Cardiac muscle cell (in vitro differentiated cells and primary cell): ENCODE data around the gene UBA1. TPM values are rescaled to one million over a fixed set of nuclear protein-coding genes. Genes with fewer than 3 reads are reported as not detected.

Experiments used
- DNase-seq, 2 donors: peaks; one replicate each; pipeline versions ENCODE4 v3.0.0 to v3.0.0-alpha.2; 2010 to 2017; ENCODE audit warnings: low read depth in 1 of 2, low spot score in 1 of 2
- H3K27ac ChIP-seq: fragments of 200-600 bp; sonication (generic); 2 replicates; pipeline ENCODE4 v1.5.1; 2016
- H3K27me3 ChIP-seq: fragments of 200-600 bp; sonication (generic); 2 replicates; pipeline ENCODE4 v1.6.0; 2016; ENCODE audit warnings: control low read depth
- H3K36me3 ChIP-seq: fragments of 200-600 bp; sonication (generic); 2 replicates; pipeline ENCODE4 v1.5.1; 2016; ENCODE audit warnings: control low read depth
- H3K4me1 ChIP-seq: fragments of 200-600 bp; sonication (generic); 2 replicates; pipeline ENCODE4 v1.8.1; 2017; ENCODE audit warnings: low read depth, mild to moderate bottlenecking, mixed run types
- H3K4me3 ChIP-seq: fragments of 200-600 bp; sonication (generic); 2 replicates; pipeline ENCODE4 v1.5.1; 2016; ENCODE audit warnings: mild to moderate bottlenecking
- H3K9me3 ChIP-seq: fragments of 200-600 bp; sonication (generic); 2 replicates; pipeline ENCODE4 v1.5.1; 2017; ENCODE audit warnings: low read depth, mild to moderate bottlenecking, control low read depth
- polyA plus RNA-seq: library from polyadenylated mRNA; unstranded; fragments of >200 nt; fragmentation: Nextera tagmentation; extraction: Ambion mirVana; gene quantifications from 2 replicates; pipeline ENCODE4 v1.2.1, GENCODE V29; 2016
- total RNA-seq: library from RNA; depleted of rRNA; stranded (reverse); fragments of >200 nt; gene quantifications from 2 replicates; pipeline ENCODE4 v1.2.3, GENCODE V29; 2016
- TF ChIP-seq, protein P1 (sequence below): IDR thresholded peaks from 2 replicates; pipeline ENCODE4 v1.5.1; 2012; ENCODE audit warnings: low read depth, mild to moderate bottlenecking, low read length

The UBA1 gene
- total and polyA plus RNA-seq, 2 experiments from 2014 or later: 280 to 386 TPM

DNA sequence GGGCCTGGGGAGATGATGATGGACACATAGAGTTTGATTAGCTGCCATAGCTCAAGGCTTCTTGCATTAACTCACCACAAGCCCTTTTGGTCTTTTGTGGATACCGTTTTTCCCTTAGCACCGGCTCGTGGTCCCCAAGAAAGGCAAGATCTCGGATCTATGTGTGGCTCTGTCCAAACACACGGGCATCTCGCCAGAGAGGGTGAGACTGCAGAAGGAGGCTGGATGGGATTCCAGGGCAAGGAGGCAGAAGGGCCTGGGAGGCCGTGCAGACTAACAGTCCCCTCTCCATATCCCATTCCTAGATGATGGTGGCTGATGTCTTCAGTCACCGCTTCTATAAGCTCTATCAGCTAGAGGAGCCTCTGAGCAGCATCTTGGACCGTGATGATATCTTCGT is 48.7 kb downstream of the UBA1 start:
- TF ChIP-seq, protein P1, sequence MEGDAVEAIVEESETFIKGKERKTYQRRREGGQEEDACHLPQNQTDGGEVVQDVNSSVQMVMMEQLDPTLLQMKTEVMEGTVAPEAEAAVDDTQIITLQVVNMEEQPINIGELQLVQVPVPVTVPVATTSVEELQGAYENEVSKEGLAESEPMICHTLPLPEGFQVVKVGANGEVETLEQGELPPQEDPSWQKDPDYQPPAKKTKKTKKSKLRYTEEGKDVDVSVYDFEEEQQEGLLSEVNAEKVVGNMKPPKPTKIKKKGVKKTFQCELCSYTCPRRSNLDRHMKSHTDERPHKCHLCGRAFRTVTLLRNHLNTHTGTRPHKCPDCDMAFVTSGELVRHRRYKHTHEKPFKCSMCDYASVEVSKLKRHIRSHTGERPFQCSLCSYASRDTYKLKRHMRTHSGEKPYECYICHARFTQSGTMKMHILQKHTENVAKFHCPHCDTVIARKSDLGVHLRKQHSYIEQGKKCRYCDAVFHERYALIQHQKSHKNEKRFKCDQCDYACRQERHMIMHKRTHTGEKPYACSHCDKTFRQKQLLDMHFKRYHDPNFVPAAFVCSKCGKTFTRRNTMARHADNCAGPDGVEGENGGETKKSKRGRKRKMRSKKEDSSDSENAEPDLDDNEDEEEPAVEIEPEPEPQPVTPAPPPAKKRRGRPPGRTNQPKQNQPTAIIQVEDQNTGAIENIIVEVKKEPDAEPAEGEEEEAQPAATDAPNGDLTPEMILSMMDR: no peak
- peaks cover 56% of the 10 kb centered on the region for H3K36me3 ChIP-seq
- H3K27me3 ChIP-seq: no peaks in the 10 kb centered on the region
- no peak overlapping the region for H3K27ac ChIP-seq
- H3K4me1 ChIP-seq: peaks cover 1% of the 10 kb centered on the region
- no peak for DNase-seq
- no peaks in the 10 kb centered on the region for H3K9me3 ChIP-seq
- H3K4me3 ChIP-seq: no peak overlapping the region

DNA sequence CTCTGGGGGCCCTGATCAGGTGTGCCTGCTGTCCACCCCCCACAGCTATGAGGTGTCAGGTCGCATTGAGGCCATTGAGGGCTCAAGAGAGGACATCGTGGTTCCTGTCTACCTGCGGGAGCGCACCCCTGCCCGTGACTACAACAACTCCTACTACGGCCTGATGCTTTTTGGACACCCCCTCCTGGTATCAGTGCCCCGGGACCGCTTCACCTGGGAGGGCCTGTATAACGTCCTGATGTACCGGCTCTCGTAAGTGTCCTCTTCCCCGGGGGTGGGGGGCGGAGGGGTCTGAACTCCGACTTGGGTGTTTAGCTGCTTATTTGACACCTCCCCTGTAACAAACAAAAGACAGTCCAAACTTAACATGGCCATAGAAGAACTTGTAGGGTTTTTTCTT is 49.7 kb downstream of the UBA1 start:
- no peak for DNase-seq
- TF ChIP-seq, protein P1: no peak
- no peak overlapping the region for H3K4me3 ChIP-seq

DNA sequence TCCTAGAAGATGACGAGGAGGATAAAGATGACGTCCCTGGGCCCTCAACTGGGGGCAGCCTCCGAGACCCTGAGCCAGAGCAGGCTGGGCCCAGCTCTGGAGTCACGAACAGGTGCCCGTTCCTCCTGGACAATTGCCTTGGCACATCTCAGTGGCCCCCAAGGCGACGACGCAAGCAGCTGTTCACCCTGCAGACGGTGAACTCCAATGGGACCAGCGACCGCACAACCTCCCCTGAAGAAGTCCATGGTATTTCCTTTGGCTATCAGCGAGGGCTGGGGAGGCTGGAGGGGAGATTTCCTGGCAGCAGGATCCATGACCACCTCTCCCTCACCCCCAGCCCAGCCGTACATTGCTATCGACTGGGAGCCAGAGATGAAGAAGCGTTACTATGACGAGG is 51.0 kb downstream of the UBA1 start:
- Histone ChIP-seq H3K27me3 (no peaks in the 10 kb centered on the region), H3K4me3 (no peak overlapping the region)

More for the DNA sequence above, 49.7 kb downstream of the UBA1 start:
- Histone ChIP-seq H3K36me3 (peaks cover 56% of the 10 kb centered on the region), H3K4me1 (no peaks in the 10 kb centered on the region), H3K27ac (no peak overlapping the region), H3K27me3 (no peaks in the 10 kb centered on the region), H3K9me3 (no peaks in the 10 kb centered on the region)

DNA sequence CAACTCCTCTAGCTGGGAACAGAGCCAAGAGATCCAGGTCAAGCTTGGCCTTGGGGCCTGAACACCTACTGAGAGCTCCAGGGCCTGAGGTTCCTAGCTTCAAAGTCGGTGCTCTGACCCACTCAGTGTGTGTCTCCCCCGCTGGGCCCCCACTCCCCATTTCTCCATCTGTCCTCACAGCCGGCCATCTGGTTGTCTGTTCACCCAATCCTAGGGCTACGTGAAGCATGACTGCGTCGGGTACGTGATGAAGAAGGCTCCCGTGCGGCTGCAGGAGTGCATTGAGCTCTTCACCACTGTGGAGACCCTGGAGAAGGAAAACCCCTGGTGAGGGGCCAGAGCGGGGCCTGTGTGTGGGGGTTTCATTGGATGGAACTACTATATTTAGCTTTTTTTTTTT is 51.5 kb downstream of the UBA1 start:
- Histone ChIP-seq H3K36me3 (peaks cover 50% of the 10 kb centered on the region), H3K4me3 (no peak overlapping the region), H3K4me1 (no peaks in the 10 kb centered on the region), H3K9me3 (no peaks in the 10 kb centered on the region), H3K27me3 (no peaks in the 10 kb centered on the region), H3K27ac (peak overlapping the region; percentile 17)
- TF ChIP-seq, protein P1: no peak
- DNase-seq: no peak

More for the DNA sequence above, 51.0 kb downstream of the UBA1 start:
- TF ChIP-seq, protein P1: no peak
- H3K27ac ChIP-seq: peak overlapping the region; percentile 17
- DNase-seq: no peak
- H3K9me3 ChIP-seq: no peaks in the 10 kb centered on the region
- H3K36me3 ChIP-seq: peaks cover 55% of the 10 kb centered on the region
- no peaks in the 10 kb centered on the region for H3K4me1 ChIP-seq

DNA sequence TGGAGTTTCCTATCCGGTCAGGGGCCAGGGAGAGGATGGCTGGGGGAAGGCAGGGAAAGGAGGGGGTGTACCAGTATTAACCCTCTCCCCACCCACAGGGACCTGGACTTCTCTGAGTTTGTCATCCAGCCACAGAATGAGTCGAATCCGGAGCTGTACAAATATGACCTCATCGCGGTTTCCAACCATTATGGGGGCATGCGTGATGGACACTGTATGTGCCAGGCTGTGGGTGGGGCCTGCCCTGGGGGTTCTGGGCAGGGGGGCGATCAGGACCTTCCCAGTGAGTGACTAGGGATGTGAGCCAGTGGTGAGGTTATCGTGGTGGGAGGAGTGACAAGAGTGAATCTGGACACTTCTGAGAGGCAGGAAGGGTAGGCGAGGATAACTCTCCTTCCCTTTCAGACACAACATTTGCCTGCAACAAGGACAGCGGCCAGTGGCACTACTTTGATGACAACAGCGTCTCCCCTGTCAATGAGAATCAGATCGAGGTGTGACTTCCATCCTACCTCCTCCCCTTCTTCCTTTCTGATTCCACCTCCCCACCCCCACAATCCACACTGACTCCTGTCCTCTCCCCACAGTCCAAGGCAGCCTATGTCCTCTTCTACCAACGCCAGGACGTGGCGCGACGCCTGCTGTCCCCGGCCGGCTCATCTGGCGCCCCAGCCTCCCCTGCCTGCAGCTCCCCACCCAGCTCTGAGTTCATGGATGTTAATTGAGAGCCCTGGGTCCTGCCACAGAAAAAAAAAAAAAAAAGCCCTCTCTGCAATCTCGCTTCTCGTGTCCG is 53.8 kb downstream of the UBA1 start:
- Histone ChIP-seq H3K27me3 (no peaks in the 10 kb centered on the region), H3K27ac (peak overlapping the region; percentile 43), H3K4me3 (no peak overlapping the region), H3K4me1 (no peaks in the 10 kb centered on the region), H3K36me3 (peaks cover 28% of the 10 kb centered on the region), H3K9me3 (no peaks in the 10 kb centered on the region)
- DNase-seq: no peak
- TF ChIP-seq, protein P1: no peak
